Nephron (organoid): ENCODE data around the gene MYEOV.

Experiments used
- H3K27ac Mint-ChIP-seq, 3 experiments: 2 replicates each; pipeline ENCODE4 v1.8.0; 2020; ENCODE audit warnings: mixed read lengths in 3 of 3, mild to moderate bottlenecking in 2 of 3, moderate library complexity in 1 of 3
- H3K27me3 Mint-ChIP-seq: 2 replicates; pipeline ENCODE4 v1.8.0; 2021; ENCODE audit warnings: low read depth, mild to moderate bottlenecking, moderate library complexity, mixed read lengths
- H3K36me3 Mint-ChIP-seq: 2 replicates; pipeline ENCODE4 v1.8.0; 2020; ENCODE audit warnings: low read depth, mixed read lengths
- H3K4me1 Mint-ChIP-seq: 2 replicates; pipeline ENCODE4 v1.8.0; 2020; ENCODE audit warnings: mixed read lengths
- H3K4me3 Mint-ChIP-seq, 3 experiments: 2 replicates each; pipeline ENCODE4 v1.8.0; 2020; ENCODE audit warnings: mild to moderate bottlenecking in 3 of 3, mixed read lengths in 3 of 3, moderate library complexity in 2 of 3
- H3K9me3 Mint-ChIP-seq: 2 replicates; pipeline ENCODE4 v1.8.0; 2020; ENCODE audit warnings: mixed read lengths
- CTCF ChIP-seq, 3 experiments: fragments of 200-600 bp; sonication (generic); IDR thresholded peaks; one replicate each; pipeline ENCODE4 v1.5.0; 2021; ENCODE audit warnings: antibody characterized with exemption in 3 of 3; ENCODE audit not compliant: unreplicated experiment in 3 of 3

The MYEOV gene

GRCh38 chr11:69291459-69292110, 2.4 kb upstream of the MYEOV start:
- TF ChIP-seq CTCF (IDR thresholded peaks at IDR 0.05; ENCODE audit: unreplicated experiment in 3 of 3) = no peak
- peaks cover 21% of the 10 kb centered on the region for H3K27me3 Mint-ChIP-seq
- peaks cover 15% of the 10 kb centered on the region for H3K4me1 Mint-ChIP-seq
- no peaks in the 10 kb centered on the region for H3K9me3 Mint-ChIP-seq
- no peak overlapping the region for H3K4me3 Mint-ChIP-seq
- no peaks in the 10 kb centered on the region for H3K36me3 Mint-ChIP-seq
- no peak overlapping the region for H3K27ac Mint-ChIP-seq

GRCh38 chr11:69292221-69292648, 1.7 kb upstream of the MYEOV start:
- peak; percentile 41 to 56 (median 42) for TF ChIP-seq CTCF (IDR thresholded peaks at IDR 0.05; ENCODE audit: unreplicated experiment in 3 of 3)
- H3K27ac Mint-ChIP-seq = no peak overlapping the region
- no peaks in the 10 kb centered on the region for H3K36me3 Mint-ChIP-seq
- H3K4me1 Mint-ChIP-seq = peaks cover 19% of the 10 kb centered on the region
- H3K9me3 Mint-ChIP-seq = no peaks in the 10 kb centered on the region
- H3K27me3 Mint-ChIP-seq = peaks cover 24% of the 10 kb centered on the region
- no peak overlapping the region for H3K4me3 Mint-ChIP-seq

GRCh38 chr11:69293087-69293486, 868 bp upstream of the MYEOV start:
- H3K27me3 Mint-ChIP-seq = peaks cover 22% of the 10 kb centered on the region
- peaks cover 21% of the 10 kb centered on the region for H3K4me1 Mint-ChIP-seq
- H3K27ac Mint-ChIP-seq = no peak overlapping the region
- no peaks in the 10 kb centered on the region for H3K36me3 Mint-ChIP-seq
- TF ChIP-seq CTCF (IDR thresholded peaks at IDR 0.05; ENCODE audit: unreplicated experiment in 3 of 3) = no peak
- H3K4me3 Mint-ChIP-seq = no peak overlapping the region
- no peaks in the 10 kb centered on the region for H3K9me3 Mint-ChIP-seq

- no peak for TF ChIP-seq CTCF (IDR thresholded peaks at IDR 0.05; ENCODE audit: unreplicated experiment in 3 of 3)
- H3K27me3 Mint-ChIP-seq = peaks cover 17% of the 10 kb centered on the region
- no peak overlapping the region for H3K27ac Mint-ChIP-seq
- no peaks in the 10 kb centered on the region for H3K9me3 Mint-ChIP-seq
- peaks cover 22% of the 10 kb centered on the region for H3K4me1 Mint-ChIP-seq
- no peak overlapping the region for H3K4me3 Mint-ChIP-seq
- no peaks in the 10 kb centered on the region for H3K36me3 Mint-ChIP-seq
Measured at GRCh38 chr11:69294571-69295078, 670 bp downstream of the MYEOV start.

- Mint-ChIP-seq H3K4me1 (peaks cover 22% of the 10 kb centered on the region), H3K36me3 (no peaks in the 10 kb centered on the region), H3K27ac (peak overlapping the region in 1 of 3 experiments; percentile 20), H3K27me3 (peaks cover 21% of the 10 kb centered on the region), H3K4me3 (no peak overlapping the region), H3K9me3 (no peaks in the 10 kb centered on the region)
- TF ChIP-seq CTCF (IDR thresholded peaks at IDR 0.05; ENCODE audit: unreplicated experiment in 3 of 3) = no peak
Measured at GRCh38 chr11:69295079-69295994, 1.4 kb downstream of the MYEOV start.
